ENCODE data around the gene ZBTB44. TPM values are rescaled to one million over a fixed set of nuclear protein-coding genes. Genes with fewer than 3 reads are reported as not detected.

ZBTB44 gene
- total RNA-seq, 1 donor from 2014 or later = 24.4 TPM

DNA sequence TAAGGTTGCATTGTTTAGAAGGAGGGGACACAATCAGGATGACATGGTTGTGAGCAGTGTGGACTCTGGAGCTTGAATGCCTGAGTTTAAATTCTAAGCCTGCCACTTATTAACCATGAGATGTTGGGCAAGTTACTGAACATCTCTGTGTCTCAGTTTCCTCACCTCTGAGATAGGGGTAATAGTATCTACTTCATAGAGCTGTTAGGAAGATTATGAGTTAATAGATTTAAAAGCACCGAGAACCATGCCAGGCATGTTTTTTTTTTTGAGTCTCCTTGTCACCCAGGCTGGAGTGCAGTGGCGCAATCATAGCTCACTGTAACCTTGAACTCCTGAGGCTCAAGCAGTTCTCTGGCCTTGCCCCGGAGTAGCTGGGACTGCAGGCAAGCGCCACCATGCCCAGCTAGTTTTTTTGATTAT is 121.9 kb downstream of the ZBTB44 start:
- TF ChIP-seq, protein P1, sequence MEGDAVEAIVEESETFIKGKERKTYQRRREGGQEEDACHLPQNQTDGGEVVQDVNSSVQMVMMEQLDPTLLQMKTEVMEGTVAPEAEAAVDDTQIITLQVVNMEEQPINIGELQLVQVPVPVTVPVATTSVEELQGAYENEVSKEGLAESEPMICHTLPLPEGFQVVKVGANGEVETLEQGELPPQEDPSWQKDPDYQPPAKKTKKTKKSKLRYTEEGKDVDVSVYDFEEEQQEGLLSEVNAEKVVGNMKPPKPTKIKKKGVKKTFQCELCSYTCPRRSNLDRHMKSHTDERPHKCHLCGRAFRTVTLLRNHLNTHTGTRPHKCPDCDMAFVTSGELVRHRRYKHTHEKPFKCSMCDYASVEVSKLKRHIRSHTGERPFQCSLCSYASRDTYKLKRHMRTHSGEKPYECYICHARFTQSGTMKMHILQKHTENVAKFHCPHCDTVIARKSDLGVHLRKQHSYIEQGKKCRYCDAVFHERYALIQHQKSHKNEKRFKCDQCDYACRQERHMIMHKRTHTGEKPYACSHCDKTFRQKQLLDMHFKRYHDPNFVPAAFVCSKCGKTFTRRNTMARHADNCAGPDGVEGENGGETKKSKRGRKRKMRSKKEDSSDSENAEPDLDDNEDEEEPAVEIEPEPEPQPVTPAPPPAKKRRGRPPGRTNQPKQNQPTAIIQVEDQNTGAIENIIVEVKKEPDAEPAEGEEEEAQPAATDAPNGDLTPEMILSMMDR (IDR thresholded peaks at IDR 0.05) = no peak
- Histone ChIP-seq H3K9me3 (no peaks in the 10 kb centered on the region), H3K36me3 (no peaks in the 10 kb centered on the region), H3K27me3 (no peaks in the 10 kb centered on the region), H3K27ac (no peak overlapping the region), H3K4me3 (no peak overlapping the region), H3K4me1 (no peaks in the 10 kb centered on the region)
- intact Hi-C loops (cut with DNase I) = no loop called here
- DNase-seq (ENCODE audit: low spot score in 2 of 2) = no peak

DNA sequence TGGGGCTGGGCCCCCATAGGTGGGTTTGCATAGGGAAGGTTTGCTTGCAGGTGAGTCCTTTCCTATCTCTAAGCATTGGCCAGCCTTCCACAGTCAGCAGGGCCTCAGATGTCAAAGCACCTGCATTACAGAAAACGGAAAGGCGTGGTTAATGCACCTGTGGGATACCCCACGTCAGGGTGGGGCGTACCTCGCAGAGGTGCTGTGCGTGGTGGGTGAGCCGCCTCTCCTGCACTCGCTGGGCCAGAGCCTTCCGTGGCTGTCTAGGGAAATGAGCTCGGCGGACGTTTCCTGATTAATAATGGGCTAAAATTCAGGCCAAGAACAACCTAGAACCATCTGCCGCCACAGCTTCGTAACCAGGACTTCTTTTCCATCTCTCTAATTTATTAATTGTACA is 122.8 kb downstream of the ZBTB44 start:
- Histone ChIP-seq H3K27me3 (no peaks in the 10 kb centered on the region), H3K36me3 (no peaks in the 10 kb centered on the region), H3K4me3 (no peak overlapping the region), H3K4me1 (no peaks in the 10 kb centered on the region), H3K27ac (no peak overlapping the region), H3K9me3 (no peaks in the 10 kb centered on the region)
- intact Hi-C loops (cut with DNase I) = no loop called here
- TF ChIP-seq, protein P1 (IDR thresholded peaks at IDR 0.05) = no peak
- DNase-seq (ENCODE audit: low spot score in 2 of 2) = no peak

DNA sequence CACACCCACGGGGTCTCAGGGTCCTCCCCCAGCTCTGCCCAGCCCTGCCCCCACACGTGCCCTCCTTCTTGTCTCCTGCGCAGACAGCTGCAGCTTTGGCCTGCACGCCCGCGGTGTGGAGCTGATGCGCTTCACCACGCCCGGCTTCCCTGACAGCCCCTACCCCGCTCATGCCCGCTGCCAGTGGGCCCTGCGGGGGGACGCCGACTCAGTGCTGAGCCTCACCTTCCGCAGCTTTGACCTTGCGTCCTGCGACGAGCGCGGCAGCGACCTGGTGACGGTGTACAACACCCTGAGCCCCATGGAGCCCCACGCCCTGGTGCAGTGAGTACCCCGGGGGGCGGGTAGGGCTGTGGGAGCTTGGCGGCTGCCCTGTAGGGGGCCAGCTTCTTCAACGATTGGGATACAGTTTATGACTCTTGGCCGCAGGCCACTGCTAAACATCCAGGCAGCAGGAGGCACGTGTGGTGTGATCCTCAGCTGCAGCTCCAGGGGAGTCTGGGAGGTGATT is 124.3 kb downstream of the ZBTB44 start:
- TF ChIP-seq, protein P1 (IDR thresholded peaks at IDR 0.05) = no peak
- H3K4me3 ChIP-seq = no peak overlapping the region
- H3K4me1 ChIP-seq = no peaks in the 10 kb centered on the region
- DNase-seq (ENCODE audit: low spot score in 2 of 2) = no peak
- H3K27me3 ChIP-seq = no peaks in the 10 kb centered on the region
- intact Hi-C loops (cut with DNase I) = no loop called here
- no peaks in the 10 kb centered on the region for H3K36me3 ChIP-seq
- H3K9me3 ChIP-seq = no peaks in the 10 kb centered on the region
- H3K27ac ChIP-seq = no peak overlapping the region

DNA sequence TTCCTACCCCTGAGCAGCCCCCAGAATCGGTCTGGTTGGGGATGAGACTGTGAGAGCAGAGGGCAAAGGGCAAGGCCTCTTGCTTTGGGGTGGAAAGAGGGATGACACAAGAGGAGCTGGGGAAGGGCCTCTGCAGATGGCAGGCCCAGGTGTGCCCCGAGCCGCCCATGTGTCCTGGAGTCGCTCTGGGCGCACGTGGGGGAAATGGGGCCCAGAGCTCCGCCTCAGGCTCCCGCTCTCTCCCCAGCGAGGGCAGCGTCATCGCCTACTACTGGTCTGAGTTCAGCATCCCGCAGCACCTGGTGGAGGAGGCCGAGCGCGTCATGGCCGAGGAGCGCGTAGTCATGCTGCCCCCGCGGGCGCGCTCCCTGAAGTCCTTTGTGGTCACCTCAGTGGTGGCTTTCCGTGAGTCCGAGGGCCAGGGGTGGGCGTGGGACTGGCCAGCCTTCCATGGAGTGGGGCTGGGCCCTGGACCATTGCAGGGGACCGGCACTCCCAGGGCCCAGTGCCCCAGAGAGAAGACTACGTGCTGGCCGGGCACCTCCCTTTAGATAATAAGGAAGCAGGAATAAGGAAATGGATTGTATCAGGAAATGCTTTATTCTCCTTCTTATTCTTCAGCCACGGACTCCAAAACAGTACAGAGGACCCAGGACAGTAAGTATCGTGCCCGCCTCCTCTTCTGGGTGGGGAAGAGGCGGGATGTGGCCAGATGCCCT is 125.1 kb downstream of the ZBTB44 start:
- Histone ChIP-seq H3K27me3 (no peaks in the 10 kb centered on the region), H3K4me1 (no peaks in the 10 kb centered on the region), H3K9me3 (no peaks in the 10 kb centered on the region), H3K36me3 (no peaks in the 10 kb centered on the region), H3K4me3 (no peak overlapping the region), H3K27ac (no peak overlapping the region)
- TF ChIP-seq, protein P1 (IDR thresholded peaks at IDR 0.05) = no peak
- no peak for DNase-seq (ENCODE audit: low spot score in 2 of 2)
- intact Hi-C loops (cut with DNase I) = no loop called here

DNA sequence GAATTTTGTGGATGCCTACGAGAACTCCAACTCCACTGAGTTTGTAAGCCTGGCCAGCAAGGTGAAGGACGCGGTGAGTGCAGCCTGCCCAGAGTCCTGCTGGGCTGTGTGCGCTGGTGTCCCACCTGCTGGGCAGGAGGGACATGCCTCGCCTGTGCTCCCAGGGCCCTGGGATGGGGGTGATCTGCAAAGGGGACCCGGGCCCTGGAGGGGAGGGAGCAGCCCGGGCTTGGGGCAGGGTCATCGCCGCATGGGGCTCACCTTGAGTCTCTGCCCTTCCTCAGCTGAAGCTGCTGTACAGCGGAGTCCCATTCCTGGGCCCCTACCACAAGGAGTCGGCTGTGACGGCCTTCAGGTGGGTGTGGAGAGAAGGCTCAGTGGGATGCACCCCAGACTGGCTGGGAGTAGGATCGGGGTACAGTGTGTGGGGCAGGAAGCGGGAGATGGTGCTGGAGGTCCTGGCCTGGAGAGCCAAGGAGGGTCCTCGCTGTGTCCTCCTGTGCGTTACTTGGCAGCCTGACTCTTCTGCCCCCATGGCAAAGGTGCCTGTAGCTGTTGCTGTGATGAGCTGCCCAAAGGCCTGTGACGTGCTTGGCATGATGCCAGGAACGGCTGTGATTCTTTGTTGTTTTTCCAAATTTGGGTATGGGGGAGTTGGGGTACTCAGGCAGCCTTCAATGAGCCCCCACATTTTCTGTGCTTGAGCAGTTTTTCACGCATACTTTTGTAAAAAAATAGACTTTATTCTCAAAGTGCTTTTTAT is 126.0 kb downstream of the ZBTB44 start:
- Histone ChIP-seq H3K27me3 (no peaks in the 10 kb centered on the region), H3K27ac (no peak overlapping the region), H3K4me3 (no peak overlapping the region), H3K9me3 (no peaks in the 10 kb centered on the region), H3K4me1 (no peaks in the 10 kb centered on the region), H3K36me3 (no peaks in the 10 kb centered on the region)
- DNase-seq (ENCODE audit: low spot score in 2 of 2) = no peak
- TF ChIP-seq, protein P1 (IDR thresholded peaks at IDR 0.05) = no peak
- intact Hi-C loops (cut with DNase I) = no loop called here

Measured in ascending aorta (tissue), 2 donors.